Measurements from ENCODE around the gene SAMD4A. TPM values are rescaled to one million over a fixed set of nuclear protein-coding genes. Genes with fewer than 3 reads are reported as not detected.
"Not testable (repeated sequence)": the region's sequence is repeated elsewhere in the genome, so short reads cannot be mapped to it uniquely, and the experiment has no call there.

Gene SAMD4A
- total RNA-seq, 2 donors from 2014 or later, result 80.4 to 236 TPM

GRCh38 chr14:54728700-54729527, 162.0 kb downstream of the SAMD4A start:
- intact Hi-C loops (cut with DNase I), result loop anchor here in 1 of 2 donors (1.0 kb wide), 1 partner anchor 34 kb away; no protein-coding TSS in a partner anchor
- no peak for DNase-seq (ENCODE audit: low spot score)

- intact Hi-C loops (cut with DNase I), result no loop called here
These were observed 163.4 kb downstream of the SAMD4A start for GRCh38 chr14:54730156-54730961.

GRCh38 chr14:54734966-54735365, 168.0 kb downstream of the SAMD4A start:
- intact Hi-C loops (cut with DNase I), result no loop called here
- no peak for DNase-seq (ENCODE audit: low spot score)

More at GRCh38 chr14:54730156-54730961, 163.4 kb downstream of the SAMD4A start:
- no peak for DNase-seq (ENCODE audit: low spot score)

- intact Hi-C loops (cut with DNase I), result no loop called here
- no peak for DNase-seq (ENCODE audit: low spot score)
These were observed 168.5 kb downstream of the SAMD4A start for GRCh38 chr14:54735424-54735823.

- intact Hi-C loops (cut with DNase I), result loop anchor here in 1 of 2 donors (2.0 kb wide), 1 partner anchor 70 kb away; no protein-coding TSS in a partner anchor
- no peak for DNase-seq (ENCODE audit: low spot score)
These were observed 170.3 kb downstream of the SAMD4A start for GRCh38 chr14:54737132-54737711.

GRCh38 chr14:54738009-54738408, 171.1 kb downstream of the SAMD4A start:
- intact Hi-C loops (cut with DNase I), result no loop called here
- DNase-seq (ENCODE audit: low spot score), result no peak

GRCh38 chr14:54739514-54739913, 172.6 kb downstream of the SAMD4A start:
- intact Hi-C loops (cut with DNase I), result no loop called here

GRCh38 chr14:54742492-54743350, 175.8 kb downstream of the SAMD4A start:
- no peak for DNase-seq (ENCODE audit: low spot score)
- intact Hi-C loops (cut with DNase I), result no loop called here

More at GRCh38 chr14:54739514-54739913, 172.6 kb downstream of the SAMD4A start:
- DNase-seq (ENCODE audit: low spot score), result no peak

- intact Hi-C loops (cut with DNase I), result no loop called here
- DNase-seq (ENCODE audit: low spot score), result no peak
These were observed 176.5 kb downstream of the SAMD4A start for GRCh38 chr14:54743382-54743781.

GRCh38 chr14:54746019-54746418, 179.1 kb downstream of the SAMD4A start:
- DNase-seq (ENCODE audit: low spot score), result no peak
- intact Hi-C loops (cut with DNase I), result no loop called here

GRCh38 chr14:54747616-54748015, 180.7 kb downstream of the SAMD4A start:
- DNase-seq (ENCODE audit: low spot score), result no peak
- intact Hi-C loops (cut with DNase I), result no loop called here

- DNase-seq (ENCODE audit: low spot score), result no peak
- intact Hi-C loops (cut with DNase I), result no loop called here
These were observed 182.3 kb downstream of the SAMD4A start for GRCh38 chr14:54749180-54749579.

- DNase-seq (ENCODE audit: low spot score), result no peak
- intact Hi-C loops (cut with DNase I), result no loop called here
These were observed 182.8 kb downstream of the SAMD4A start for GRCh38 chr14:54749727-54750126.

GRCh38 chr14:54752611-54753010, 185.7 kb downstream of the SAMD4A start:
- intact Hi-C loops (cut with DNase I); DNase-seq (ENCODE audit: low spot score): not testable (repeated sequence)

GRCh38 chr14:54753396-54753795, 186.5 kb downstream of the SAMD4A start:
- DNase-seq (ENCODE audit: low spot score); intact Hi-C loops (cut with DNase I): not testable (repeated sequence)

GRCh38 chr14:54754116-54754622, 187.2 kb downstream of the SAMD4A start:
- no peak for DNase-seq (ENCODE audit: low spot score)
- intact Hi-C loops (cut with DNase I), result no loop called here

- no peak for DNase-seq (ENCODE audit: low spot score)
- intact Hi-C loops (cut with DNase I), result no loop called here
These were observed 187.9 kb downstream of the SAMD4A start for GRCh38 chr14:54754623-54755386.

All from posterior vena cava (tissue), 2 donors.